Activated CD4-positive, alpha-beta memory T cell treated with anti-CD3 and anti-CD28 coated beads, Interleukin-2, amount 10 ng/mL, durations not matched to agents 7 days and 5 days (primary cell): ENCODE data around the gene PMPCA. TPM values are rescaled to one million over a fixed set of nuclear protein-coding genes. Genes with fewer than 3 reads are reported as not detected.

Source experiments
- CTCF ChIA-PET: fragments of 350-600 bp; sonication (Branson Sonifier 250); formaldehyde crosslinking; loops from one replicate; lab custom pipeline; 2021; ENCODE audit warnings: antibody characterized with exemption, inconsistent platforms; lab: Charles Lee
- POLR2A ChIA-PET: fragments of 350-600 bp; sonication (Branson Sonifier 250); formaldehyde crosslinking; loops from one replicate; lab custom pipeline; 2021; ENCODE audit warnings: antibody characterized with exemption; lab: Charles Lee
- DNase-seq: peaks from one replicate; pipeline ENCODE4 v3.0.0-alpha.2; 2020
- H3K27ac Mint-ChIP-seq: one replicate; pipeline ENCODE4 v1.8.0; 2021; ENCODE audit warnings: mild to moderate bottlenecking, mixed read lengths
- H3K27me3 Mint-ChIP-seq: one replicate; pipeline ENCODE4 v1.8.0; 2021; ENCODE audit warnings: mixed read lengths
- H3K36me3 Mint-ChIP-seq: one replicate; pipeline ENCODE4 v1.8.0; 2021; ENCODE audit warnings: low read depth, mixed read lengths
- H3K4me1 Mint-ChIP-seq: one replicate; pipeline ENCODE4 v1.8.0; 2021; ENCODE audit warnings: mixed read lengths
- H3K4me3 Mint-ChIP-seq: one replicate; pipeline ENCODE4 v1.8.0; 2021; ENCODE audit warnings: mild to moderate bottlenecking, mixed read lengths
- H3K9me3 Mint-ChIP-seq: one replicate; pipeline ENCODE4 v1.8.0; 2021; ENCODE audit warnings: mixed read lengths
- total RNA-seq, 2 experiments: library from RNA; stranded (reverse); gene quantifications; one replicate each; pipeline ENCODE4 v1.2.3, GENCODE V29; 2021

PMPCA gene
- total RNA-seq, 2 experiments from 2014 or later: 56.6 to 62.2 TPM

- Mint-ChIP-seq H3K9me3 (no peaks in the 10 kb centered on the region), H3K27ac (no peak overlapping the region), H3K4me1 (peaks cover 20% of the 10 kb centered on the region), H3K4me3 (no peak overlapping the region), H3K27me3 (no peaks in the 10 kb centered on the region), H3K36me3 (peaks cover 37% of the 10 kb centered on the region)
- CTCF ChIA-PET: interaction anchor here (1.5 to 2.0 kb wide), 2 partner anchors 12 to 27 kb away, joined by 4 to 6 read pairs; no protein-coding TSS in a partner anchor
- POLR2A ChIA-PET: interaction anchor here (1.2 to 2.6 kb wide), 2 partner anchors 10 to 26 kb away, joined by 3 to 13 read pairs; partner anchors contain the start of gene DNLZ
- DNase-seq: no peak
Observed at GRCh38 chr9:136389396-136389795, 21.1 kb upstream of the PMPCA start.

DNA sequence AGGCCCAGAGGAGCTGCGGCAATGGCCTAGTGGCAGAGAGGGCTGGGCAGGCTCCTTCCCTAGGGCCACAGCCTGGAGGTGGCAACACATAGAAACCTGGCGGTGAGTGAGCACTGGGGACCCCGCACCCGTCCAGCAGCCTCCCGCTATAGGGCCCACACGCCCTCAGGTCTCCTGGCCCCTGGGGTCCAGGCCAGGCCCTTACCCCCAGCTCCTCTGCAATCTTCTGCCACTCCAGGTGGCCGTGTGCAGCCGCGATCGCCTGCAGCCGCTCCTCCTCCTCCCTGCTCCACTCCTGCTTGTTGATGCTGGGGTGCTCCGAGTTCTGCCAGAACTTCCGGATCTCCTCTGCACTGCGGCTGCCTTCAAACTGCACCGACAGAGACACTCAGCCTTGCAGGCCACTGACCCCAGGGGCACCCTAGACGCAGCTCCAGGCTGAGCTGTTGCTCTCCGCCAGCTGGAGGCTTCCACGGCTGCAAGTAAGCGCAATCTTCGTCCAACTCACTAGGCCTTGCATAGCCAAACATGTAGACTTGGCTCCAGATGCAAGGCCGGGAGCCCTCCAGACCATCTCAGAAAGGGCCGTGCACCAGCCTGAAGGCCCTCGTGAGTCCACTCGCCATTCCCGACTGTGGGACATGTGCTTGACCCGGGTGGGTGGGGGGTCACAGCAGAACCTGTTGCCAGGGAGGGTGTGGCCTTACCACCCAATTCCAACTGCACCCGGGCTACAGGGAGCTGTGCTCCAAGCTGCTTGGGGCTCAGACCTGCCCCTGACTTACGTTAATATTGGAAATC is 18.5 kb upstream of the PMPCA start:
- Mint-ChIP-seq H3K9me3 (no peaks in the 10 kb centered on the region), H3K4me3 (no peak overlapping the region), H3K4me1 (peaks cover 9% of the 10 kb centered on the region), H3K27me3 (no peaks in the 10 kb centered on the region), H3K27ac (peak overlapping the region; percentile 8), H3K36me3 (peaks cover 38% of the 10 kb centered on the region)
- ChIA-PET POLR2A (interaction anchor here (0.7 to 1.1 kb wide), 3 partner anchors 10 to 29 kb away, joined by 3 to 4 read pairs (median 3); partner anchors contain the start of gene DNLZ), CTCF (interaction anchor here (1.0 kb wide), 1 partner anchor 29 kb away, joined by 3 read pairs; no protein-coding TSS in a partner anchor)
- no peak for DNase-seq

DNA sequence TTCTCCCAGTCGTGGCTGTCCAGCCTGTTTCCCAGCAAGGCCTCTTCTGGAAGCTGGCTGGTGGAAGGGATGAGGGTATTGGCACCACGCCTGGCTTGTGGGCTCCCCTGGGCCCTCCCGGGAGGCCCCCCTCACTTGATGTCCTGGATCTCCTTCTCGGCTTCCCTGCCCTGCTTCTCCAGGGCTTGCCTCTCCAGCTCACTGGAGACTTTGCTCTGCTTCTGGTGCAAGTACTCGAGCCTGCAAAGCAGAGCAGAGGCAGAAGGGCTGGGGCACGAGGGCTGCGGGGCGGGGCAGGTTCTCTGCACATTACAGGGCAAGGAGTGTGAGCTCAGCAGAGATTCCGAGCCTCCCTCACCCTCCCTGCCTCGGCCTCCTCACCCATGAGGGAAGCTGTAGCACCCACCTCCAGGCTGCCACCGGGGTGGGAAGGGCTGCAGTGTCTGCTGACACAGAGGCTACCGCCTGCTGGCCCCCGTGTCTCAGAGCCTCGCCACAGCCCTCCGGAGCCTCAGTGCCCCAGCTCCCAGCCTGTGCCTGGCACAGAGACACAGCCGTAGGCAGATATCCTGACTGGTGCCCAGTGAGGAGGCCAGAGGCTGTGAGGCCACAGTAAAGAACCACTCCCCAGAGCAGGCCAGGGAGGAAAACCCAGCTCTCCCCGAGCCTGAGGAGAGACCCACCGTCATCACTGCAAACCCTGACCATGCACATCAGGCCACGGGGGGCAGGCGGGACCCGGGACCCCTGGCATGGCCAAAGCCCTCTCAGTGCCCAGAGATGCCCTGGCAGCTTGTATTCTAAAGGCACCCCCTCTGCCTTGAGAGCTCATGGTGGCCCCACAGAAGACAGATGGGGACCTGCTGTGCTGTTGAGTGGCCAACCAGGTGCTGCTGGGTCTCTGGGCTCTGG is 17.7 kb upstream of the PMPCA start:
- no peak overlapping the region for H3K4me3 Mint-ChIP-seq
- H3K9me3 Mint-ChIP-seq: no peaks in the 10 kb centered on the region
- peaks cover 11% of the 10 kb centered on the region for H3K4me1 Mint-ChIP-seq
- ChIA-PET CTCF (no interaction called here), POLR2A (interaction anchor here (1.0 to 1.1 kb wide), 2 partner anchors 11 to 30 kb away, joined by 3 read pairs; partner anchors contain the start of gene DNLZ)
- peaks cover 36% of the 10 kb centered on the region for H3K36me3 Mint-ChIP-seq
- no peak overlapping the region for H3K27ac Mint-ChIP-seq
- H3K27me3 Mint-ChIP-seq: no peaks in the 10 kb centered on the region
- no peak for DNase-seq

DNA sequence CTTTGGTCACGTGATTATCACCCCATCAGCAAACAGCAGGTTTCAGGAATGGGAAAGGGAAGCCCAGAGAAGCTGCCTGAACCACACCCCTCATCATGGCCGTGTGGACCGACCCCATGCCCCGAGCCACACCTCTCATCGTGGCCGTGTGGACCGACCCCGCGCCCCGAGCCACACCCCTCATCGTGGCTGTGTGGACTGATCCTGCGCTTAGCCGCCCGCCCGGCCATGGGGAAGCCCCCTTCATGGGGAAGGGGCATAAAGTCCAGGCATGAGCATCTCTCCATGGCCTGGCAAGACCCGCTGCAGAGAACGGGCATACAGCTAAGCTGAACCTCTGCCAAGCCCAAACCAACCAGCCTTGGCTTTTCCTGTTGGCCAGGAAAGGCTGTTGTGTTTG is 16.9 kb upstream of the PMPCA start:
- ChIA-PET CTCF (no interaction called here), POLR2A (interaction anchor here (1.1 kb wide), 1 partner anchor 30 kb away, joined by 3 read pairs; the partner anchor contains the start of gene DNLZ)
- no peak overlapping the region for H3K4me3 Mint-ChIP-seq
- no peak overlapping the region for H3K27ac Mint-ChIP-seq
- peaks cover 33% of the 10 kb centered on the region for H3K36me3 Mint-ChIP-seq
- H3K27me3 Mint-ChIP-seq: no peaks in the 10 kb centered on the region
- H3K9me3 Mint-ChIP-seq: no peaks in the 10 kb centered on the region
- DNase-seq: no peak
- peaks cover 16% of the 10 kb centered on the region for H3K4me1 Mint-ChIP-seq

DNA sequence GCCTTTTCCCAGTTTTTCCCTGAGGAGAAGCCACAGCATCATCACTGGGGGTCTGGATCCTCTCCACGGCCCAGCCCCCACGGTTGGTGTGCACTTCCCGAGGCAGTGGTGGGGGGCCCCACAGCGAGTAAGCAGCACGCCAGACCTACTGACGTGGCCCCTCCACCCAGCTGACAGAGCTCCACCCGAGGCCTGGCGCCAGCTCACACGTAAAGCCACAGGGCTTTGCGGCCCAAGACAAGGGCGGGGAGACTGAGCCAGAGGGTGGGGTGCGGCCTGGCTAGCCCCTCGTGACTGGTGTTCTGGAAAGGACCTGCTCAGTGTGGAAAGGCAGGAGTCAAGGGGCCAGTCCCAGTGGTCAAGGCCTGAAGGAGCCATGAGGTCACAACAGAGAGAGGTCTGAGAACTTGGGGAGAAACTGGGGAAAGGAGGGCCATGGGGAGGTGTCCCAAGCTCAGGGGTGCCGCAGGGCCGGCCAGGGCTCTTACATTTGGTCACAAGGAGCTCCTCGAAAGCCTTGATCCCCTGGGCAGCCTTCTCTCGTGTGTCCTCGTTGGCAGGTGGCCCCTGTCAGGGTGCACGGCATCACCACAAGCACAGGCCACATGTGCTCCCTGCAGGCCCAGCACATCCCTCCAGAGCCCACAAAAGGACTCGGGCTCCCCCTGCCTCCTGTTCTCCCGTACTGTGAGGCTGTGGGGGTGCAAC is 16.0 kb upstream of the PMPCA start:
- CTCF ChIA-PET: no interaction called here
- H3K9me3 Mint-ChIP-seq: no peaks in the 10 kb centered on the region

GRCh38 chr9:136395020-136395340 is 15.5 kb upstream of the PMPCA start:
- H3K9me3 Mint-ChIP-seq: no peaks in the 10 kb centered on the region
- H3K4me1 Mint-ChIP-seq: peaks cover 17% of the 10 kb centered on the region
- H3K27ac Mint-ChIP-seq: no peak overlapping the region
- H3K27me3 Mint-ChIP-seq: no peaks in the 10 kb centered on the region
- ChIA-PET POLR2A (interaction anchor here (1.1 kb wide), 1 partner anchor 32 kb away, joined by 3 read pairs; no protein-coding TSS in a partner anchor), CTCF (no interaction called here)
- H3K36me3 Mint-ChIP-seq: peaks cover 36% of the 10 kb centered on the region
- no peak for DNase-seq
- H3K4me3 Mint-ChIP-seq: no peak overlapping the region

More for the DNA sequence above, 16.0 kb upstream of the PMPCA start:
- Mint-ChIP-seq H3K4me1 (peaks cover 19% of the 10 kb centered on the region), H3K4me3 (no peak overlapping the region), H3K36me3 (peaks cover 39% of the 10 kb centered on the region), H3K27ac (no peak overlapping the region), H3K27me3 (no peaks in the 10 kb centered on the region)
- no peak for DNase-seq
- POLR2A ChIA-PET: no interaction called here

DNA sequence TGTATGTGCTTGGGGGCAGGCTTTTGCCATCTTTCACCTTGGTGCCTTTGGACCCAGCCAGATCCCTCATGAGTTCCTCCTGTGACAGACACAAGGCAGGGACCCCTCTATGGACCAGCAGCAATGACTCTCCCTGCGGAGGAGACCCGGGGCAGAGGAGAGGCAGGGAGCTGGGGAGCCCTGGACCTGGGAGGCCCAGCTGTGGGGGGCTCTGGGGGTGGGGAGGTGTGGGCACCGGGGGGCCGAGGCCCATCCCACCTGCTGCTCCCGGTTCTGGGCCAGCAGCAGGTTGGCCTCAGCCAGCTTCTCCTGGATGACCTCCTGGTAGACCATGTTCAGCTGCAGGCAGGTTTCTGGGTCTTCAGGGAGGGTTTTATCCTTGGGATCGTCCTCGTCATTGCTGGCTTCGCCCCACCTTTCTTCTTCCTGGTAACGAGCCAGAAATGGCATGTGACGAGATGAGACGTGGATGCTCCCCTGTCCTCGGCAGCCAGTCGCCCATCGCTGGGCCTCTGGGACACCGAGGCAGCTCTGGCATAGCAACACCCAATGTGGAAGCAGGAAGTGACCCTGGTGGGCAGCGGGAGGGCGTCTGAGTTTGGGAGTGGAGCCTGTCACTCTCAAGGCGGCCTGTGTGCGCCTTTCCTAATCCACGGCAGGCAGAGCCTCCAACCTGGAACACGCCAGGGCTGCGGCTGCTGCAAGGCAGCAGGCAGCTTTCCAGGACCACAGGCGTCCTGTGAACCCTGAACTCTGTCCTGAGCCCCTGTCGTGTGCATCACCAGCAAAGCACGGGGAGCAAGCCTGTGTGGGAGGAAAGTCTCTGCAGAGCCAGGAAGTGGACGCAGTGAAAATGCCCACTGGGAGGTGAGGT is 14.9 kb upstream of the PMPCA start:
- DNase-seq: no peak
- peaks cover 36% of the 10 kb centered on the region for H3K36me3 Mint-ChIP-seq
- no peak overlapping the region for H3K4me3 Mint-ChIP-seq
- H3K4me1 Mint-ChIP-seq: peaks cover 20% of the 10 kb centered on the region
- CTCF ChIA-PET: interaction anchor here (0.8 kb wide), 1 partner anchor 83 kb away, joined by 3 read pairs; no protein-coding TSS in a partner anchor
- POLR2A ChIA-PET: interaction anchor here (1.0 to 2.2 kb wide), 4 partner anchors 9 to 33 kb away, joined by 3 to 7 read pairs (median 4); no protein-coding TSS in a partner anchor
- no peaks in the 10 kb centered on the region for H3K27me3 Mint-ChIP-seq
- H3K9me3 Mint-ChIP-seq: no peaks in the 10 kb centered on the region
- H3K27ac Mint-ChIP-seq: no peak overlapping the region

DNA sequence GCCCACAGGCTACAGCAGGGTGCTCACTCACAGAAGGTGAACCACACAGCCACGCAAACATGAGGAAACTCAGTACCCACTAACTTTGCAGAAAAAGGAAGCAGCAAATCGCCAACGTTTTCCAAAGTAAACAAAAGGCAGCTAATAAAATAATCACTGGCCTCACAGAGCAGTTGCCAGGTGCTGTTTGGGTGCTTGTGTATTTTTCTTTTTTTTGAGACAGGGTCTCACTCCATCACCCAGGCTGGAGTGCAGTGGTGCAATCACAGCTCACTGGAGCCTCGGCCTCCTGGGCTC is 14.3 kb upstream of the PMPCA start:
- Mint-ChIP-seq H3K27me3 (no peaks in the 10 kb centered on the region), H3K4me1 (peaks cover 25% of the 10 kb centered on the region), H3K27ac (no peak overlapping the region), H3K36me3 (peaks cover 36% of the 10 kb centered on the region), H3K4me3 (no peak overlapping the region), H3K9me3 (no peaks in the 10 kb centered on the region)
- DNase-seq: no peak
- CTCF ChIA-PET: interaction anchor here (0.8 kb wide), 1 partner anchor 84 kb away, joined by 3 read pairs; no protein-coding TSS in a partner anchor
- POLR2A ChIA-PET: interaction anchor here (1.0 to 2.2 kb wide), 3 partner anchors 8 to 13 kb away, joined by 3 to 7 read pairs (median 4); no protein-coding TSS in a partner anchor

GRCh38 chr9:136397643-136398042 is 12.8 kb upstream of the PMPCA start:
- peaks cover 36% of the 10 kb centered on the region for H3K36me3 Mint-ChIP-seq

DNA sequence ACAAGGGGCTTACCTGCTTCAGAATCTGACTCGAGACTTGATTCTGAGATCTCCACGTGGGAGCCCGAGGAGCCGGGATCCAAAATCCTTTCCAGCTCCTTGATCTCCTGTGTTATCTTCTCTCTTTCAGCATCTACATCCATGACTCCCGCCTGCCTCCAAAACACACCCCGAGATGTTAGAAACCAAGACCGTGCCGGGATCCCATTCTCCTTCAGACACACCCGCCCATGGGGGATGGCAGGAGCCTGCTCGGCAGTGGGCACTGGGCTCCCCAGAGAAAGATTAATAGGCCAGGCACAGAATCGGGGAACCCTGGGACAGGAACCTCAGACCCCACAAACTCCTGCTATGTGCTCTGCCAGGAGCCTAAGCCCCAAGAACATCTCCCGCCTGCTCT is 12.2 kb upstream of the PMPCA start:
- no peaks in the 10 kb centered on the region for H3K9me3 Mint-ChIP-seq
- H3K4me3 Mint-ChIP-seq: peak overlapping the region; percentile 83
- H3K27ac Mint-ChIP-seq: no peak overlapping the region
- H3K36me3 Mint-ChIP-seq: peaks cover 36% of the 10 kb centered on the region
- peaks cover 41% of the 10 kb centered on the region for H3K4me1 Mint-ChIP-seq
- ChIA-PET POLR2A (interaction anchor here (0.9 to 1.2 kb wide), 3 partner anchors 9 to 791 kb away, joined by 3 read pairs; no protein-coding TSS in a partner anchor), CTCF (interaction anchor here (1.5 kb wide), 1 partner anchor 11 kb away, joined by 3 read pairs; no protein-coding TSS in a partner anchor)
- DNase-seq: no peak
- H3K27me3 Mint-ChIP-seq: no peaks in the 10 kb centered on the region

More at GRCh38 chr9:136397643-136398042, 12.8 kb upstream of the PMPCA start:
- CTCF ChIA-PET: interaction anchor here (0.6 to 1.5 kb wide), 2 partner anchors 12 to 20 kb away, joined by 3 to 4 read pairs; no protein-coding TSS in a partner anchor
- H3K9me3 Mint-ChIP-seq: no peaks in the 10 kb centered on the region
- POLR2A ChIA-PET: interaction anchor here (0.9 to 2.2 kb wide), 3 partner anchors 12 to 791 kb away, joined by 3 to 7 read pairs (median 3); no protein-coding TSS in a partner anchor
- peaks cover 38% of the 10 kb centered on the region for H3K4me1 Mint-ChIP-seq
- H3K27ac Mint-ChIP-seq: no peak overlapping the region
- DNase-seq: no peak
- H3K4me3 Mint-ChIP-seq: no peak overlapping the region
- H3K27me3 Mint-ChIP-seq: no peaks in the 10 kb centered on the region
